Mesenchymal stem cell (in vitro differentiated cells and primary cell): ENCODE results near the gene MEX3A.
"Not testable (repeated sequence)": the region's sequence is repeated elsewhere in the genome, so short reads cannot be mapped to it uniquely, and the experiment has no call there.

Experiments used
- DNase-seq: peaks from one replicate; pipeline ENCODE4 v3.0.0-alpha.2; 2013
- H2AFZ ChIP-seq: one replicate; pipeline ENCODE4 v1.6.1; 2013; ENCODE audit warnings: low read depth, mild to moderate bottlenecking, control low read depth, inconsistent platforms, low read length, moderate library complexity
- H2AK5ac ChIP-seq: 2 replicates; pipeline ENCODE4 v1.6.1; 2013; ENCODE audit warnings: low read length, moderate library complexity, mild to moderate bottlenecking, inconsistent platforms; ENCODE audit not compliant: severe bottlenecking
- H2BK120ac ChIP-seq: one replicate; pipeline ENCODE4 v1.6.1; 2013; ENCODE audit warnings: low read depth, mild to moderate bottlenecking, inconsistent platforms, low read length, moderate library complexity
- H2BK12ac ChIP-seq, 2 experiments: one replicate each; pipeline ENCODE4 v1.6.1; 2013; ENCODE audit warnings: inconsistent platforms in 2 of 2, low read length in 2 of 2, mild to moderate bottlenecking in 2 of 2, moderate library complexity in 2 of 2, control low read depth in 1 of 2
- H2BK15ac ChIP-seq: one replicate; pipeline ENCODE4 v1.6.1; 2013; ENCODE audit warnings: mild to moderate bottlenecking, low read depth, inconsistent platforms; ENCODE audit not compliant: poor library complexity, severe bottlenecking
- H2BK5ac ChIP-seq: 2 replicates; pipeline ENCODE4 v1.6.1; 2013; ENCODE audit warnings: low read depth, mild to moderate bottlenecking, low read length, control low read depth, inconsistent platforms; ENCODE audit not compliant: poor library complexity, severe bottlenecking
- H3K14ac ChIP-seq, 2 experiments: one replicate each; pipeline ENCODE4 v1.6.1; 2013; ENCODE audit warnings: inconsistent platforms in 2 of 2, low read length in 2 of 2, control low read depth in 1 of 2, mild to moderate bottlenecking in 1 of 2, moderate library complexity in 1 of 2
- H3K18ac ChIP-seq, 2 experiments: one replicate each; pipeline ENCODE4 v1.6.1; 2013; ENCODE audit warnings: inconsistent platforms in 2 of 2, low read length in 2 of 2, control low read depth in 1 of 2, low read depth in 1 of 2, mild to moderate bottlenecking in 1 of 2
- H3K23ac ChIP-seq, 2 experiments: one replicate each; pipeline ENCODE4 v1.6.1; 2013; ENCODE audit warnings: inconsistent platforms in 2 of 2, low read length in 2 of 2, mild to moderate bottlenecking in 2 of 2, moderate library complexity in 2 of 2, control low read depth in 1 of 2
- H3K27ac ChIP-seq: 2 replicates; pipeline ENCODE4 v1.5.1; 2013; ENCODE audit warnings: mild to moderate bottlenecking, moderate library complexity, low read length, control low read depth, inconsistent platforms; ENCODE audit not compliant: poor library complexity, severe bottlenecking
- H3K27me3 ChIP-seq, 2 experiments: 2 replicates each; pipeline versions ENCODE4 v1.6.1 to v1.7.0; 2013; ENCODE audit warnings: low read length in 2 of 2, mild to moderate bottlenecking in 2 of 2, moderate library complexity in 2 of 2, control low read depth in 1 of 2, inconsistent platforms in 1 of 2; ENCODE audit not compliant: control insufficient read depth in 1 of 2, insufficient read depth in 1 of 2
- H3K36me3 ChIP-seq, 2 experiments: 2 replicates each; pipeline versions ENCODE4 v1.6.1 to v1.7.0; 2013; ENCODE audit warnings: low read length in 2 of 2, control low read depth in 1 of 2, inconsistent platforms in 1 of 2, low read depth in 1 of 2, mild to moderate bottlenecking in 1 of 2; ENCODE audit not compliant: insufficient read depth in 2 of 2, control insufficient read depth in 1 of 2
- H3K4ac ChIP-seq, 2 experiments: one replicate each; pipeline ENCODE4 v1.6.1; 2013; ENCODE audit warnings: inconsistent platforms in 2 of 2, low read length in 2 of 2, mild to moderate bottlenecking in 2 of 2, moderate library complexity in 2 of 2, control low read depth in 1 of 2, low read depth in 1 of 2
- H3K4me1 ChIP-seq: 2 replicates; pipeline ENCODE4 v1.6.1; 2013; ENCODE audit warnings: low read depth, low read length, control low read depth; ENCODE audit not compliant: control insufficient read depth, insufficient read depth
- H3K4me2 ChIP-seq: 2 replicates; pipeline ENCODE4 v1.6.1; 2013; ENCODE audit warnings: low read length, mild to moderate bottlenecking, inconsistent platforms; ENCODE audit not compliant: poor library complexity, severe bottlenecking
- H3K4me3 ChIP-seq, 2 experiments: 2 replicates each; pipeline versions ENCODE4 v1.5.1 to v1.7.0; 2013; ENCODE audit warnings: low read length in 2 of 2, mild to moderate bottlenecking in 2 of 2, control low read depth in 1 of 2, low read depth in 1 of 2; ENCODE audit not compliant: insufficient read depth in 1 of 2
- H3K79me1 ChIP-seq: replicated peaks from 2 replicates; pipeline ENCODE4 v1.6.1; 2013; ENCODE audit warnings: mild to moderate bottlenecking, control low read depth, low read length, inconsistent platforms; ENCODE audit not compliant: poor library complexity, severe bottlenecking
- H3K9ac ChIP-seq: 2 replicates; pipeline ENCODE4 v1.7.0; 2013; ENCODE audit warnings: mild to moderate bottlenecking, low read length, moderate library complexity
- H3K9me3 ChIP-seq: 2 replicates; pipeline ENCODE4 v1.7.0; 2013; ENCODE audit warnings: mild to moderate bottlenecking, low read length; ENCODE audit not compliant: control insufficient read depth
- H4K8ac ChIP-seq: one replicate; pipeline ENCODE4 v1.6.1; 2013; ENCODE audit warnings: inconsistent platforms, mild to moderate bottlenecking, low read length, moderate library complexity
- H4K91ac ChIP-seq: one replicate; pipeline ENCODE4 v1.6.1; 2013; ENCODE audit warnings: mild to moderate bottlenecking, low read length, inconsistent platforms
- WGBS: methylation state at CpG from one replicate; pipeline ENCODE4 v1.1.7; 2013; ENCODE audit warnings: mixed read lengths; 5-methylcytosine and 5-hydroxymethylcytosine counted together

The MEX3A gene

GRCh38 chr1:156121457-156121856 lies 39.2 kb upstream of the MEX3A start:
- H2AFZ ChIP-seq, result no peak overlapping the region
- 84% methylated on average over 4 of the region's 4 CpGs for WGBS
- H4K8ac ChIP-seq, result peak overlapping the region; percentile 83
- peak overlapping the region in 1 of 2 experiments; percentile 68 for H3K4ac ChIP-seq
- H3K4me2 ChIP-seq, result no peak overlapping the region
- H3K4me3 ChIP-seq, result peak overlapping the region in 1 of 2 experiments; percentile 89
- peak overlapping the region in 1 of 2 experiments; percentile 97 for H3K23ac ChIP-seq
- H3K9ac ChIP-seq, result peak overlapping the region; percentile 99
- H3K27me3 ChIP-seq, result no peaks in the 10 kb centered on the region
- H3K79me1 ChIP-seq, result no peaks in the 10 kb centered on the region
- DNase-seq, result peak; percentile 52
- peak overlapping the region; percentile 76 for H2BK120ac ChIP-seq
- H3K18ac ChIP-seq, result peak overlapping the region; percentile 33 to 96
- peak overlapping the region; percentile 93 for H2AK5ac ChIP-seq
- H2BK15ac ChIP-seq, result no peak overlapping the region
- no peaks in the 10 kb centered on the region for H3K9me3 ChIP-seq
- peaks cover 69% of the 10 kb centered on the region for H3K4me1 ChIP-seq
- peak overlapping the region; percentile 86 for H3K27ac ChIP-seq
- peak overlapping the region in 1 of 2 experiments; percentile 66 for H2BK12ac ChIP-seq
- peak overlapping the region in 1 of 2 experiments; percentile 62 for H3K14ac ChIP-seq
- H4K91ac ChIP-seq, result peak overlapping the region; percentile 41
- peaks cover 4 to 56% of the 10 kb centered on the region in 2 experiments for H3K36me3 ChIP-seq
- no peak overlapping the region for H2BK5ac ChIP-seq

DNA sequence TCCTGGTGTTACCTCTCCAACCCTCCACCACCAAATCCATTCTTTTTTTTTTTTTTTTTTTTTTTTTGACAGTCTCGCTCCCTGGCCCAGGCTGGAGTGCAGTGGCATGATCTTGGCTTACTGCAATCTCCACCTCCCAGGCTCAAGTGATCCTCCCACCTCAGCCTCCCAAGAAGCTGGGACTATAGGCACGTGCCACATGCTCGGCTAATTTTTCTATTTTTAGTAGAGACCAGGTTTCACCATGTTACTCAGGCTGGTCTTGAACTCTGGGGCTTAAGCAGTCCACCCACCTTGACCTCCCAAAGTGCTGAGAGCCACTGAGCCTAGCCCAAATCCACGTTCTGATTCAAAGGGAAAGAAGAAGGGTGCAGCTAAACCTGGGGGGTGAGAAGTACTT lies 38.7 kb upstream of the MEX3A start:
- not testable (repeated sequence) for H2BK120ac ChIP-seq, H3K23ac ChIP-seq, H3K79me1 ChIP-seq, H2AFZ ChIP-seq, H4K91ac ChIP-seq, H3K9me3 ChIP-seq, H2BK12ac ChIP-seq, H2BK5ac ChIP-seq, H3K27me3 ChIP-seq, H2BK15ac ChIP-seq, H3K4ac ChIP-seq, H3K4me2 ChIP-seq
- peak overlapping the region; percentile 33 to 96 for H3K18ac ChIP-seq
- peaks cover 4 to 56% of the 10 kb centered on the region in 2 experiments for H3K36me3 ChIP-seq
- peak overlapping the region in 1 of 2 experiments; percentile 89 for H3K4me3 ChIP-seq
- peaks cover 64% of the 10 kb centered on the region for H3K4me1 ChIP-seq
- 56% methylated on average over 3 of the region's 4 CpGs for WGBS
- peak overlapping the region; percentile 83 for H4K8ac ChIP-seq
- peak overlapping the region; percentile 93 for H2AK5ac ChIP-seq
- H3K14ac ChIP-seq, result peak overlapping the region in 1 of 2 experiments; percentile 62
- peak overlapping the region; percentile 86 for H3K27ac ChIP-seq
- peak; percentile 44 for DNase-seq
- peak overlapping the region; percentile 99 for H3K9ac ChIP-seq

DNA sequence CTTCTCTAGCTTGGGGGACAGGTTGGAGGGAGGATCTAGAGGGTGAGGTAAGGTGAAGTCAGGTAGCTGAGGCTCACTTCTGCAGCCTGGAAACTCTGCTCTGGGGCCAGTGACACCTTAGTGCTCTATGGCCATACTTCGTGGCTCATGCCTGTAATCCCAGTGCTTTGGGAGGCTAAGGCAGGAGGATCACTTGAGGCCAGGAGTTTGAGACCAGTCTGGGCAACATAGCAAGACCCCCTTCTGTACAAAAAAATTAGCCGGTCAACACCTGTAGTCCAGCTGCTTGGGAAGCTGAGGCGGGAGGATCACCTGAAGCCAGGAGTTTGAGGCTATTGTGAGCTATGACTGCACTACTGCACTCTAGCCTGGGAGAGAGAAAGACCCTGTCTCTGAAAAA lies 38.1 kb upstream of the MEX3A start:
- Histone ChIP-seq H2BK15ac (no peak overlapping the region), H4K8ac (peak overlapping the region; percentile 59), H2AK5ac (peak overlapping the region; percentile 83), H3K36me3 (peaks cover 4 to 56% of the 10 kb centered on the region in 2 experiments), H2BK120ac (no peak overlapping the region), H3K18ac (peak overlapping the region; percentile 34 to 58), H3K4me3 (peak overlapping the region in 1 of 2 experiments; percentile 89), H3K27ac (peak overlapping the region; percentile 86), H3K9ac (peak overlapping the region; percentile 99), H3K9me3 (no peaks in the 10 kb centered on the region), H3K4ac (peak overlapping the region; percentile 2 to 13), H3K4me1 (peaks cover 59% of the 10 kb centered on the region), H3K27me3 (no peaks in the 10 kb centered on the region), H3K23ac (peak overlapping the region in 1 of 2 experiments; percentile 28), H2BK12ac (peak overlapping the region; percentile 28 to 32), H2BK5ac (no peak overlapping the region), H3K79me1 (no peaks in the 10 kb centered on the region), H4K91ac (peak overlapping the region; percentile 9), H3K14ac (peak overlapping the region in 1 of 2 experiments; percentile 85), H3K4me2 (no peak overlapping the region), H2AFZ (no peak overlapping the region)
- WGBS, result 98% methylated on average over 3 of the region's 3 CpGs
- no peak for DNase-seq

DNA sequence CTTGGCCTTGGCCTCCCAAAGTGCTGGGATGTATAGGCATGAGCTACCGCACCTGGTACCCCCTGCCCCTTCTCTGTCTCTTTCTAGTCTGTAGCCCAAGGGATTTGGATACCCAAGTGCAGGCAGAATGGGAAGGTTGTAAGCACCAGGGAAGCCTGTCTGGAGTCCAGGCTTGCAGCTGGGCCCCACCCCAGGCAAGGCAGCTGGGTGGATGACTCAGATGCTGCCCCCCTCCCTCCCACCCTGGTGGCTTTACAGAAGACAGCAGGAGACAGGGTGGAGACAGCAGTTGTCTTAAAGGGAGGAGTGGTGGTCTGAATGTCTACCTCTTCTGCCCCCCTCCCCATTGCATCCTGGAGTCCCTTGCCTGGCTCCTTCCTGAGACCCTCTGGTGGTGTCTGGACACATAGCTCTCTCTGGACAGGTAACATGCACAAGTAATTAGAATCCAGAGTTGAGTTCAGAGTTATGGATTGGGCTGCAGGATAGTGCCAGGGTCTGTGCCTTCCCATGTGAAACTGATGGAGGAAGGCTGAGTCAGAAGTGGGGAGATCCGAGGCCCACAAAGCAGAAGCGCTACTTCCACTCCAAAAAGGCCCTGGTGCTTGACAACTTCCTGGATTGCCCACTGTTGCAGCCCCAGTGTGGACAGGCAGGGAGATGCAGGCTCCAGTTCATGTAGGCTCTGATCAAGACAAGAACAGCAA lies 37.4 kb upstream of the MEX3A start:
- H4K91ac ChIP-seq, result peak overlapping the region; percentile 19
- no peaks in the 10 kb centered on the region for H3K27me3 ChIP-seq
- no peak overlapping the region for H2BK120ac ChIP-seq
- peak overlapping the region; percentile 59 for H4K8ac ChIP-seq
- peak; percentile 84 for DNase-seq
- peak overlapping the region in 1 of 2 experiments; percentile 89 for H3K4me3 ChIP-seq
- peak overlapping the region; percentile 34 to 79 for H3K18ac ChIP-seq
- 4% methylated on average over 2 of the region's 3 CpGs for WGBS
- no peak overlapping the region for H3K23ac ChIP-seq
- H2BK5ac ChIP-seq, result peak overlapping the region; percentile 39
- H3K36me3 ChIP-seq, result peaks cover 4 to 54% of the 10 kb centered on the region in 2 experiments
- H3K27ac ChIP-seq, result peak overlapping the region; percentile 86
- H3K4me2 ChIP-seq, result no peak overlapping the region
- no peak overlapping the region for H2AFZ ChIP-seq
- H3K4me1 ChIP-seq, result peaks cover 53% of the 10 kb centered on the region
- peak overlapping the region in 1 of 2 experiments; percentile 85 for H3K14ac ChIP-seq
- H3K9me3 ChIP-seq, result no peaks in the 10 kb centered on the region
- no peak overlapping the region for H3K4ac ChIP-seq
- peak overlapping the region; percentile 83 for H2AK5ac ChIP-seq
- H3K79me1 ChIP-seq, result no peaks in the 10 kb centered on the region
- H2BK12ac ChIP-seq, result peak overlapping the region; percentile 7 to 28
- peak overlapping the region; percentile 99 for H3K9ac ChIP-seq
- no peak overlapping the region for H2BK15ac ChIP-seq
